RCC 7860 (cell line): Measurements from ENCODE around the gene WWC2.
"Not testable (repeated sequence)": the region's sequence is repeated elsewhere in the genome, so short reads cannot be mapped to it uniquely, and the experiment has no call there.

Experiments
- DNase-seq: peaks from one replicate; pipeline ENCODE4 v3.0.0-alpha.2; 2015; ENCODE audit warnings: low spot score
- FAIRE-seq: peaks from 2 replicates; lab custom pipeline; 2012; peaks lifted over from hg19 to GRCh38; lab: Jason Lieb, UNC

Gene WWC2

GRCh38 chr4:183139972-183140570, 41.0 kb downstream of the WWC2 start:
- FAIRE-seq (no peak), DNase-seq (no peak)

DNA sequence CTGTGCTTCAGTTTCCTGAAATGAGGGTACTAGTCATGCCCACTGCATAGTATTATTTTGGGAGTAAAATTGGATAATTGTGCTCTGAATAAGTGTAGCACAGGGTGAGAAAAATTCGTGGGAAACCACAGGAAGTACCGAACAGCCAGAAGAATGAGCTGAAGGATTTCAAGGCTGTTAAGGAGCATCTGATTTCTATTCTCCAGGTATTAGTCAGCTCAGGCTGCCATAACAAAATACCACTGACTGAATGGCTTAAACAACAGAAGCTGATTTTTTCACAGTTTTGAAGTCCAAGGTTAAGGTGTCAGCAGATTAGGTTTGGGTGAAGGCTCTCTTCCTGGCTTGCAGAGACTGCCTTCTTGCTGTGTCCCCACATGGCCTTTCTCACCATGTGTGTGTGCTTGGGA, 41.9 kb downstream of the WWC2 start:
- FAIRE-seq = no peak
- DNase-seq = peak; percentile 27

- DNase-seq (no peak), FAIRE-seq (no peak)
Observed at GRCh38 chr4:183141997-183142396, 42.9 kb downstream of the WWC2 start.

GRCh38 chr4:183142571-183143550, 43.8 kb downstream of the WWC2 start:
- peak; percentile 4 for FAIRE-seq
- peak; percentile 4 for DNase-seq

DNA sequence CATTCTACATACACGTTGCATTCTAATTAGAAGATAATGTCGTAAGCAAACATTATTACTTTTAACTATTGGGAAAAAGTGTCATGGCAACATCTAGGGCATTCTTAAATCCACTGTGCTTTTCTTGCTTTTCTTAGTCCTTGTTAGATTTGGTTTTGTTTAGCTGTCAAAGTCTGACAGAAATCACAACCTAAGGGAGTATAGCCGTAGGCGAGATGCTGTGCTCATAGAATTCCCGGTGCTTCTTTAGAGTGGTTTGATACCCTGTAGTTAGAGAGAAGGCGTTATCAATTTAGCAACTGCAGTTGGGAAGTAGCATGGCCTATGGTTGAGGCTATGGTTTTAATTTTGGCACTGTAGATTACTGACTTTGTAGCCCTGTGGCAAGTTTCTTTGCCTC, 45.7 kb downstream of the WWC2 start:
- no peak for DNase-seq
- FAIRE-seq = no peak

GRCh38 chr4:183145773-183146172, 46.7 kb downstream of the WWC2 start:
- DNase-seq (no peak), FAIRE-seq (no peak)

DNA sequence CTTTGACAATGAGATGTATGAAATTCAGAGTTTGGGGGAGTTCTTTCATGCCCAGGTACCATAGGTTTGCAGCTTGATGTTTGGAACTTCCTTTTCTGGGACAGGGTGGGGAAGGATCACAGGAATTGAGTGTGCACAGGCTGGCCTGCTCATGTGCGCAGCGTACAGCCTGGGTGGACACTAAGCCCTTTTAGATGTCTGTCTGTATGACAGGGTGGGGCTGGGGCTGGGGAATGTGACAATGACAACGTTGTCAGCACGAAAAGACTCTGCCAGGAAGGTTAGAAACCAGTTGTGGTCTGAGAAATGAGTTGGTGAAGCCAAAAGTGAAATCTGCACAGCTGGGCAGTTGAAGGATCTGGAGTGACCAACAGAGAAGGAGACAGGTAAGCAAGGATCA, 47.4 kb downstream of the WWC2 start:
- no peak for DNase-seq

DNA sequence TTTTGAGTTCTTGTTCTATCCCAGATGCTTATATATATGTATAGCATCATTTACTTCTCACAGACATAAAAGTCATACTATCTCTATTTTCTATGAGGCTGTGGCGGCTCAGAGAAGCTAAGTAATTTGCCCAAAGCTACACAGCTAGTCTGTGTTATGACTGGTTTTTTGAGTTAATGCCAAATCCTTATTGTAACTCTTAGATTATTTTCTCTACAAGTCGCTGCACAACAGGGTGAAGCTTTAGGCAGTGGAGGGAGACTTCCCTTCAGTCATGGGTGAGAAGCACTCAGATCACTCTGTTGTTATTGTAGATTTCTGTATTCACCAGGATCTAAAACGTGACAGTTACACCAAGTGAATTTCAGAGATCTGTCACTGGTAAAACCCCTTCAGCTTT, 48.1 kb downstream of the WWC2 start:
- DNase-seq (no peak), FAIRE-seq (no peak)

More for the DNA sequence above, 47.4 kb downstream of the WWC2 start:
- FAIRE-seq = no peak

- DNase-seq (no peak), FAIRE-seq (no peak)
Observed at GRCh38 chr4:183147983-183148382, 48.9 kb downstream of the WWC2 start.

DNA sequence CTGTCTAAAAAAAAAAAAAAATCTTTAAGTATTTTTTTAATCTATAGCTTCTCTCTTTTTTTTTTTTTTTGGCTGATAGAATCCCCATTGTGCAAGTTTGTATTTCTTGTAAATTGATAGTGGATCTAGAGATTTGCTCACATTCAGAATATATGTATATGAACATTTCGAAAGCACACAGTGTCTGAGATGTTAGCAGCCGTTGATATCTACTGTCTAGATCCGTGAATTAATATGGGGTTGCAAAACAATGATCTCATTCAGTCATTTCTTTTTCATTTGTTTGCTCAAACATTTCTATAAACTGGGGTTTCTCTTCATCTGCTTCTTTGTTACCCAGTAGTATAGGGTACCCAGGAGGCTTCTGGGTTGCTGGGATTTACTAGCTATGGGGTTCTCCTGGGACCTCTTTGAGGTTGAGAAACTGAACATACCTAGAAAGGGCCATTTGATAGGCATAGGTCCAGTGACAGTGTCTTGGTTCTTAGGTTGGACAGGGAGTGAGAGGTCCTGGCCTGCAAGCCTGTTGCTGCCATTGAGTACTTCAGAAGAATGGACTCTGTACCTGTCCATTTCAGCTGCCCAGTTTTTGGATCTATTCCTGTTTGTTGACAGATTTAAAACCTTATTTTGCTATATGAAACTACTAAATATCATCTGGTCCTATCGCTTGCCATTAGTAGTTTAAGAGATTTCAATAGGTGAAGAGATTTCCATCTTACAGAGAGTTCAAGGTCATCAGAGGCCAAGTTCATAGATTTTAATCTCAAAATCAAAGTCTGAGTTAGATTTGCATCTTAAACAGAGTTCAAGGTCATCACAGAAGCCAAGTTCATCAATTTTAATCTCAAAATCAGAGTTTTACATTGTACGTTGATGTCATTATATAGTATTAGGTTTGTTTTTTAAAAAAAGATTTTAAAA, 50.8 kb downstream of the WWC2 start:
- FAIRE-seq = no peak
- DNase-seq = no peak

DNA sequence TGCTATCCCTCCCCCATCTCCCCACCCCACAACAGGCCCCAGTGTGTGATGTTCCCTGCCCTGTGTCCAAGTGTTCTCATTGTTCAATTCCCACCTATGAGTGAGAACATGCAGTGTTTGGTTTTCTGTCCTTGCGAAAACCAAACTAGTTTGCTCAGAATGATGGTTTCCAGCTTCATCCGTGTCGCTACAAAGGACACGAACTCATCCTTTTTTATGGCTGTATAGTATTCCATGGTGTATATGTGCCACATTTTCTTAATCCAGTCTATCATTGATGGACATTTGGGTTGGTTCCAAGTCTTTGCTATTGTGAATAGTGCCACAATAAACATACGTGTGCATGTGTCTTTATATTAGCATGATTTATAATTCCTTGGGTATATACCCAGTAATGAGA, 51.6 kb downstream of the WWC2 start:
- DNase-seq, FAIRE-seq: not testable (repeated sequence)

- DNase-seq, FAIRE-seq: not testable (repeated sequence)
Observed at GRCh38 chr4:183152232-183152631, 53.2 kb downstream of the WWC2 start.

- no peak for FAIRE-seq
- no peak for DNase-seq
Observed at GRCh38 chr4:183153190-183153916, 54.3 kb downstream of the WWC2 start.

- DNase-seq = no peak
- no peak for FAIRE-seq
Observed at GRCh38 chr4:183154701-183155391, 55.8 kb downstream of the WWC2 start.

DNA sequence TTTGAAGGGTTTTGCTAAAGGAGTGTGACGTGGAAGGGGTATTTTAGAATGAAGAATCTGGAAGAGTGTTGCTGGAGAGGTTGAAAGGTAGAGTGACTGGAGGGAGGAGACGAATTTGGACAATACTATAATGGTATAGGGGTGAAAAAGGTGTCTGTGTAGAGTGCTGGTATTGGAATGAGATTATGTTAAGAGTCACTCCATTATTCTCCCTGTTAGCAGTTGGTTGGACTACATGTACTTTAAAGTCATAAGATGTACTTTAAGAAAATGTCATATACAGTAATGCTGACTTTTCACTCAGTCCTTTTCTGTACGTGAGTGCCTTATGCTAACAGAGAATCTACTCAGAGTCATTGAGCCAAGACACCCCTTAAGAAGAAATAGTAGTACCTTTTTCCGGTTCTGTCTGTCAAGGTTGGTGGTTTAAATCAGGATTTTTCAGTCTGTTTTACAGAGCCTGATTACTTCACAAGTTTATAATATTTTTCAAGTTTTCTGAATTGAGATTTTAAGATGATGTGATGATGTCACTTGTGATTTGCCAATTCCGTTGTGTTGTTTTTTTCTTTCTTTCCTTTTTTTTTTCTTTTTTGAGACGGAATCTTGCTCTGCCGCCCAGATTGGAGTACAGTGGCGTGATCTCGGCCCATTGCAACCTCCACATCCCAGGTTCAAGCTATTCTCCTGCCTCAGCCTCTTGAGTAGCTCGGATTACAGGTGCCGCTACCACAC, 56.6 kb downstream of the WWC2 start:
- DNase-seq (no peak), FAIRE-seq (no peak)

- no peak for FAIRE-seq
- DNase-seq = no peak
Observed at GRCh38 chr4:183157215-183157614, 58.2 kb downstream of the WWC2 start.

DNA sequence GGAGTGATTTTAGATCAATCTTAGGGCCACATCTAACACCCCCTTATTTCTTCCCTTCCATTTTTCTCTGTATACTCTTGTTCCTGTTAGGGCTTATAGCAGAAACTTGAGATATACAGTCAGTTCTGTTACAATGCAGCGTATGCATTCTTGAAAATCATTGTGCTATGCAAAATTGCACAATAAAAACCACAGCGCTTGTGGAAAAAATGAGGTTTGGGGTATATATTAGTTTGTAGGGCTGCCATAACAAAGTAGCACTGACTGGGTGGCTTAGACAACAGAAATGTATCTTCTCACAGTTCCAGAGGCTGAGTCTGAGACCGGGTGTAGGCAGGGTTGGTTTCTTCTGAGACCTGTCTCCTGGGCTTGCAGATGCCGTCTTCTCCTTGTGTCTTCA, 59.0 kb downstream of the WWC2 start:
- FAIRE-seq = no peak
- no peak for DNase-seq

DNA sequence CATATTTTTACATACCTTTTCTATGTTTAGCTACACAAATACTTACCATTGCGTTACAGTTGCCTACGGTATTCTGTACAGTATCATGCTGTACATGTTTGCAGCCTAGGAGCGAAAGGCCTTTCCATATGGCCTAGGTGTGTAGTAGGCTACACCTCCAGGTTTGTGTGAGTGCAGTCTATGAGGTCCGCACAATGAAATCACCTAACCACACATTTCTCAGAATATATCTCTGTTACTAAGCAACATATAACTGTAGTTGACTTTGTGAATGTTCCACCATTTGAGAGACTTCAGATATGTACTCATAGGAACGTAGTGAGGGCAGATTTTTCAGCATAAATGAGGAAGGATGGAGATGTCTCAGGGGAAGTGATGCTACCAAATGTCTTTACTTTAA, 62.6 kb downstream of the WWC2 start:
- DNase-seq (no peak), FAIRE-seq (no peak)

DNA sequence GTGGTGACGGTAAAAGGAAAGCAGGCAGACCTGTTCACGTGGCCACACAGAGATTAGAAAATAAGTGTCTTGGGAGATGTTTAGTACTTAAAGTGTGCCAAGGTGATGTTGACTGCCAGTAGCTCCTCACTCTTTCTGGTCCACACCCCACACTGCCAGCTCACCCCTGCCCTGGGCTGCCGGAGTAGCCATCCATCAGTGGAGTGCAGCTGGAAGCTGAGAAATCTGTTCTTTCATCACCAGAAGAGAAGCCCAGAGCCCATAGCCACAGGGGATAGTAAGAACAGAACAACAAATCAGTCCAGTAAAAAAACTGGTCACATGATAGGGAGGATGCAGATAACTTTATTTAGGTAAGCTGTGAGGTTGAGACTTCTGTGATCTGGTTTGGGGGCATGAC, 64.1 kb downstream of the WWC2 start:
- no peak for FAIRE-seq
- no peak for DNase-seq
